Fibroblast of skin of right biceps (primary cell): ENCODE measurements around the gene C1orf94.
A peak's percentile ranks its signal among the peaks of the same experiment; 100 is the strongest.

Source experiments
- DNase-seq: peaks from one replicate; pipeline ENCODE4 v3.0.0-alpha.2; 2013

C1orf94 gene

GRCh38 chr1:34263406-34263805, 86.7 kb downstream of the C1orf94 start:
- peak; percentile 67 for DNase-seq

- DNase-seq, result no peak
Observed at GRCh38 chr1:34265396-34265795, 88.7 kb downstream of the C1orf94 start.

GRCh38 chr1:34266127-34266951, 89.6 kb downstream of the C1orf94 start:
- DNase-seq, result peak; percentile 66

- peak; percentile 49 for DNase-seq
Observed at GRCh38 chr1:34267326-34267725, 90.6 kb downstream of the C1orf94 start.

GRCh38 chr1:34268311-34268954, 91.7 kb downstream of the C1orf94 start:
- DNase-seq, result peak; percentile 100
